Motor neuron (in vitro differentiated cells): ENCODE measurements around the gene NDUFV3. TPM values are rescaled to one million over a fixed set of nuclear protein-coding genes. Genes with fewer than 3 reads are reported as not detected.
A peak's percentile ranks its signal among the peaks of the same experiment; 100 is the strongest.

Source experiments
- ATAC-seq, 8 experiments: fragments of 200-7000 bp; cut with Tn5 transposase; replicated peaks in 6 of 8; 2 replicates each; pipeline ENCODE4 v1.8.0; 2021; ENCODE audit warnings: mild to moderate bottlenecking in 8 of 8, moderate library complexity in 8 of 8
- H3K27ac ChIP-seq, 2 donors: fragments of 250-450 bp; sonication (Bioruptor Pico); 2 replicates each; pipeline ENCODE4 v1.9.0; 2021; ENCODE audit warnings: antibody characterized with exemption in 2 of 2, mild to moderate bottlenecking in 2 of 2, moderate library complexity in 1 of 2
- H3K4me1 ChIP-seq, 2 donors: fragments of 250-450 bp; sonication (Bioruptor Pico); replicated peaks in 1 of 2; 2 replicates each; pipeline ENCODE4 v1.6.1; 2021; ENCODE audit warnings: antibody characterized with exemption in 2 of 2, mild to moderate bottlenecking in 2 of 2, moderate library complexity in 1 of 2
- H3K4me3 ChIP-seq, 5 donors: fragments of 250-450 bp; sonication (Bioruptor Pico); 2 replicates each; pipeline ENCODE4 v1.9.0; 2021; ENCODE audit warnings: antibody characterized with exemption in 5 of 5, mild to moderate bottlenecking in 5 of 5, moderate library complexity in 4 of 5
- WGBS, 10 experiments: fragments of 450-650 bp; shearing (Covaris generic); methylation state at CpG; one replicate each; pipeline ENCODE4 v1.0.0; 2022; 5-methylcytosine and 5-hydroxymethylcytosine counted together
- in situ Hi-C, 9 experiments: fragments of 400-800 bp; cut with MboI; loops; one replicate each; pipeline ENCODE4 v1.15.0; 2021; ENCODE audit warnings: low sequenced_read_pairs in 9 of 9, low pct_unique_long_range_greater_than_20kb in 2 of 9; ENCODE audit not compliant: unreplicated experiment in 9 of 9
- total RNA-seq, 8 experiments: library from RNA; unstranded; fragments of 300-600 nt; gene quantifications; 2 replicates each; pipeline versions ENCODE4 v1.2.3 to v1.2.4, GENCODE V29; 2022

The NDUFV3 gene
- total RNA-seq, 8 experiments from 2014 or later: 24.5 to 75.1 (median 34.8) TPM

- in situ Hi-C loops: no loop called here
- H3K27ac ChIP-seq: no peak overlapping the region
- no peak overlapping the region for H3K4me3 ChIP-seq
- 70 to 96% (median 80%) methylated on average over 1 to 7 of the region's 21 CpGs; no CpG with 5 or more reads in 6 of the 10 experiments for WGBS, 10 experiments
- H3K4me1 ChIP-seq: no peaks in the 10 kb centered on the region
- peak in 3 of 8 experiments; percentile 37 to 59 (median 40) for ATAC-seq
These were observed 42.2 kb upstream of the NDUFV3 start for GRCh38 chr21:42850866-42851391.

DNA sequence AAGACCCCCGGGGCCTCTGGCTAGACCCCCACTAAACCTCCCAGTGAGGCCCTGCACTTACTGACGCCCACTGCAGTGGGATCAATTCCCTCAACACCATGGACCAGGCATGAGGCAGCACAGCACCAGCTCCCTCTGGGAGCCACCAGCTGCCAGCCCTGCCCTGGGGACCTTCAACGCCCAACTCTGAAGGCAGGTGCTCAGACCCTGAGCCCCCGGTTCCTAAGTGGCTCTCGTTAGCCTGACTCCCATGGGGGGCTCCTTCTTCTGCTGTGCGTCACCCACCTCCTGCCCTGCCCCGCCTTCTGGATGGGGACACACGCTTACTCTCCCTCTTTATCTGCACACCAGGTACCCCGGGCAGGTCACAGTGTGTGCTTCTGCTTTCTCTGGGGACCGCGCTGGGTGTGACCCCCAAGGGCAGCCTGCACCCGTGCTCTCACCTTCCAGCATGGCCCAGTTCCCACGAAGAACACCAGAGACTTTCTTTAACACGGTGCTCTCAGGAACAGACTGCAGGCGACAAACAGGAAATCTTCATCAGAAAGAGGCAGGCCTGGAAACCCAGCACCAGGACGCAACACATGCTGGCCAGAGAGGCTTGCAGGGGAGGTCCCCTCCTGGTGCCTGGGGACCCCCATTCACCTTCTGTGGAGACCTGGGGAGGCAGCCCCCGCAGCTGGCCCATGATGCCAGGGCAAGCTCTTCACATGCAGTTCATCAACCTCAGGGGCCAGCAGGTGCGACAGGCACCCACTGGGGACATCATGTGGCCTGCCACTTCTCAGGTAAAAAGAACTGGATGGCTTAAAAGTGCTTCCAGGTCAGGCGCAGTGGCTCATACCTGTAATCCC, 41.1 kb upstream of the NDUFV3 start:
- Histone ChIP-seq H3K27ac (no peak overlapping the region), H3K4me3 (no peak overlapping the region), H3K4me1 (no peaks in the 10 kb centered on the region)
- WGBS, 10 experiments: 99 to 100% (median 100%) methylated on average over 1 to 11 of the region's 19 CpGs; no CpG with 5 or more reads in 5 of the 10 experiments
- in situ Hi-C loops: no loop called here
- no peak for ATAC-seq

- WGBS, 10 experiments: 60 to 100% (median 86%) methylated on average over 1 of the region's 20 CpGs; no CpG with 5 or more reads in 7 of the 10 experiments
- in situ Hi-C loops: no loop called here
- Histone ChIP-seq H3K27ac (no peak overlapping the region), H3K4me1 (no peaks in the 10 kb centered on the region), H3K4me3 (no peak overlapping the region)
- ATAC-seq: no peak
These were observed 40.1 kb upstream of the NDUFV3 start for GRCh38 chr21:42852925-42853570.

GRCh38 chr21:42853621-42854020, 39.5 kb upstream of the NDUFV3 start:
- in situ Hi-C loops: no loop called here
- WGBS, 10 experiments: 88 to 100% (median 97%) methylated on average over 2 to 16 of the region's 20 CpGs; no CpG with 5 or more reads in 4 of the 10 experiments
- H3K4me1 ChIP-seq: no peaks in the 10 kb centered on the region
- no peak overlapping the region for H3K4me3 ChIP-seq
- ATAC-seq: no peak
- H3K27ac ChIP-seq: no peak overlapping the region

DNA sequence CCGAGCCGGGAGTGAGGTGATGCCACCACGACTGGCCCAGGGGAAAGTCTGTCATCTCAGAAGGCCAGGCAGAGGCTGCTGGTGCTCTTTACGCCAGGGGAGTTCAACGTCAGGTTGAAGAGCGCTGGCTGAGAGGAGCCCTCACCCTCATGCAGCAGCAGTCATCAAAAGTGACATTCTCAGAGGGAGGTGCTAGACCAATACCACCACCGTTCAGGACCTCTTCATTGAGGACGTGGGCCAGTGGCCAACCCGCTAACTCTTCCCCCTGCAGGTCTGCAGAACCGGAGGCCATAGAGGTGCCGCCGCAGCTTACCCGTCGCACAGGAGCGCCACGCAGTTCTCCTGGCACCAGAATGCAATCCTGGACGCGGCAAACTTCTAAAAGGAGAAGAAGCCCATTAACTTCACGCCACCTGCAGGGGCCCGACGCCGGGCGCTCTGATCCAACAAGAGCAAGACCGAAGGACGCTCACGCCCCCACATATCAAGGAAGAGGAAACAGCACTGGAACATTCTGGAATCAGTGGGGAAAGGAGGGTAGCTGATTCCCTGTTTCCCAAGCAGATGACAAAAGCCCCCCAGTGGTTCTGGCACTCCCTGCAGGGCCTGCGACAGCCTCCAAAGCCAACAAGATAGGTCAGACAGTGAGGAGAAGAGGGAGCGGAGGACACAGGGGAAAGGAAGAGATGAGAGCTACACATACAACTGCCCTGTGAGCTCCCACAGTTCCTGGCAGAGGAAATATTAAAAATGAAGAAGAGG, 38.7 kb upstream of the NDUFV3 start:
- Histone ChIP-seq H3K4me1 (no peaks in the 10 kb centered on the region), H3K27ac (no peak overlapping the region), H3K4me3 (no peak overlapping the region)
- WGBS, 10 experiments: 86 to 100% (median 100%) methylated on average over 1 to 10 of the region's 28 CpGs; no CpG with 5 or more reads in 3 of the 10 experiments
- in situ Hi-C loops: no loop called here
- no peak for ATAC-seq

DNA sequence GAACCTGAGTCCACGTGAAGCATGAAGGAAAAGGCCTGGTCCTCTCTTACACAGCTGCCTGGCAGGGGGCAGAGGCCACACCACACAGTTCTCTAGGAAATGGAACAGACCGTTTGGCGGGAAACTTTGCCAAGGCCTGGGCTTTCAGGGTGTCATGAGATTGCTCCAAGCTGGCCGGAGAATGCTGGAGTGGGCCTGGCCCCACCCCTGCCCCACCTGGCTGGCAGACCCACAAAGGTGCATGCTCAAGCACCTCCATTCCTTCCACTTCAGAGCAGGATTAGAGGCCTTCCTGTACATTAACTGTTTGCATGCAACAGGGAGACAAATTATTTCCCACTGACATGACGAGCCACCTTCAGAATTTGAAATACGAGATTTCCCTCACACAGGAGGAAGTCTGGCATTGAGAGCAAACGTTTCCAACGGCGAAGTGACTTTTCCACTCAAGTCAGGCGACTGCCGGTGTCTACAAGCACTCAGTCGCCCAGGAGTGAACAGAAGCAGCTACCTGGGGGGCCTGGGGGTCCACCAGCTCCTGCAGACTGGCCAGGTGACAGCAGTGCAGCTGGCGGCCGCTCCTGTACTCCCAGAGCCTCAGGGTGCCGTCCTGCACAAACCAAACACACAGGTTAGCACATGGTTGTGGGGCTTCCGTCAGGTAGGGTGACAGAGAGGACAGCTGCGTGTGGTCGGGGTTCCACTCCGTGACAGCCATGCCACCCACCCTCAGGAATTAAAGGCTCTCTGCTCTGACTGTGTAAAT, 37.8 kb upstream of the NDUFV3 start:
- H3K27ac ChIP-seq: no peak overlapping the region
- in situ Hi-C loops: no loop called here
- WGBS, 10 experiments: 49 to 100% (median 89%) methylated on average over 1 to 14 of the region's 19 CpGs; no CpG with 5 or more reads in 3 of the 10 experiments
- no peak overlapping the region for H3K4me3 ChIP-seq
- no peak for ATAC-seq
- H3K4me1 ChIP-seq: no peaks in the 10 kb centered on the region

GRCh38 chr21:42855937-42856335, 37.2 kb upstream of the NDUFV3 start:
- 73 to 93% (median 81%) methylated on average over 4 to 7 of the region's 18 CpGs; no CpG with 5 or more reads in 5 of the 10 experiments for WGBS, 10 experiments
- no peak overlapping the region for H3K27ac ChIP-seq
- ATAC-seq: no peak
- no peaks in the 10 kb centered on the region for H3K4me1 ChIP-seq
- no peak overlapping the region for H3K4me3 ChIP-seq
- in situ Hi-C loops: no loop called here

GRCh38 chr21:42857216-42857615, 35.9 kb upstream of the NDUFV3 start:
- WGBS, 10 experiments: 93 to 100% (median 97%) methylated on average over 1 to 10 of the region's 11 CpGs; no CpG with 5 or more reads in 2 of the 10 experiments
- Histone ChIP-seq H3K27ac (no peak overlapping the region), H3K4me1 (no peaks in the 10 kb centered on the region), H3K4me3 (no peak overlapping the region)
- no peak for ATAC-seq
- in situ Hi-C loops: no loop called here

DNA sequence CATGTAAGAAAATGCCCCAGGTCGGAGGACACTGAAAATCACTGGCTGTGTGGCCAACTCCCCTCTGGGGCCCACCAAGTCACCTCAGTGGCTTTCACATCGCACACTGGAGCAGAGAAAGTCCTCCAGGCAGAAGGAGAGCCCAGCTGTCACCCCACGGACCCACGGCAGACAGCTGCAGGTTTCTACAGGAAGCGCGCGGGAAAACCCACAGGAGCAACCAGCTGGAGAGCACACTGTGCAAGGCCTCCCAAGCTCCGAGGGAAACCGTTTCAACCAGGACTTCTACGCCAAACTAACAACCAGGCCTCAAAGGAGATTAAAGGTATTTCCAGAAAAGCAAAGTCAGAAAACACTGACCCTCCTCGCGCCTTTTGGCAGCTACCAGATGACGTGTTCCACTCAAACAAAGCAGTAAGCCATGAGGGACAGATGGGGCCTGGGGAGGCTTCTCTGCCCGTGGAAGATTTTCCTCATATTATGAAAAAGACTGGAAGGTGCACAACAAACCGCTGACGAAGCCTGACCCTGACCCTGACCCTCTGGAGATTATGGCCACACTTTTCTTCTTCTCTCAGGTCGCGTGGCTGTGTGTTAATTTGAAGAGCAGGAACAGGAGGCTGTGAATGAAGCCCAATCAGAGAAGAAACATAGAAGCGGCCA, 34.8 kb upstream of the NDUFV3 start:
- H3K4me1 ChIP-seq: no peaks in the 10 kb centered on the region
- peak overlapping the region in 1 of 2 donors; percentile 37 for H3K27ac ChIP-seq
- H3K4me3 ChIP-seq: no peak overlapping the region
- 87 to 100% (median 88%) methylated on average over 1 to 10 of the region's 19 CpGs; no CpG with 5 or more reads in 2 of the 10 experiments for WGBS, 10 experiments
- no peak for ATAC-seq
- in situ Hi-C loops: no loop called here

DNA sequence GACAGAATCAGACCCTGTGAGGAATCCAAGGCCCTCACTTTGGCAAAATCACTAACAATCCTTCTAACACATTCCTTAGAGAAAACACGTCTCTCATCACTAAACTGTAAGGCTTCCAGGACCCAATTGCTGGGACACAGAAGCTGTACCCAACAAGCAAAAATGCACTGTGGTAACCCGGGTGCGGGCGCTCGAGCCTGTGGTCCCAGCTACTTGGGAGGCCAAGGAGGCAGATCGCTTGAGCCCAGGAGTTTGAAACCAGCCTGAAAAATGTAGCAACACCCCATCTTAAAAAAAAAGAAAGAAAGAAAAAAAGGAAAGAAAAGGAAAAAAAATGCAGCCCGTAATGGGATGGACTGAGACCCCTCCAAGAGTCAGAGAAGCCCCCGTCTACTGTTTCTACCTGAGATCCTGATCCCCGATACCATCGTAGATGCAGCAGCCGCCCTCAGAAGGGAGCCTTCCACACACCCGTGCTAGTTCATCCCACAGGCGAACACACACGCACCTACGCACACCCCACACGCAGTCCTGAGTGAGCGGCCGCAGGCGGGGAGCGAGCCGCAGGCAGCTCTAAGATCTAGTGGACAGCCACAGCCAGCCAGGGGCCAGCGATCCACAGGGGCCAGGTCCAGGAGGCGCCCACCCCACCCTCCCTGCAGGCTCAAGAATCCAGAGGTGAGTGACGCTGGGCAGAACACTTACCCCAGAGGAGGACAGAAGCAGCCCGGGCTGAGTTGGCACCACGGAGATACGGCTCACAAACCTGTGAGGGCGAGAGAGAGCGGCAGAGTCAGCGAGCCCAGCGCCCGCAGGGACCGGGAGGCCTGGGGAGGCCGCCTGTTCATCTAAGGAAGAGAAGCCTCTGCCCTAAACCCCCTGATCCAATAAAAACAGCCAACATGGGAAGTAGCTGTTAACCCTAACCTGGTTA, 33.9 kb upstream of the NDUFV3 start:
- Histone ChIP-seq H3K27ac (peak overlapping the region in 1 of 2 donors; percentile 25), H3K4me1 (no peaks in the 10 kb centered on the region), H3K4me3 (no peak overlapping the region)
- ATAC-seq: no peak
- in situ Hi-C loops: no loop called here
- WGBS, 10 experiments: 0 to 100% (median 87%) methylated on average over 1 to 15 of the region's 34 CpGs; no CpG with 5 or more reads in 2 of the 10 experiments

- in situ Hi-C loops: no loop called here
- WGBS, 10 experiments: 92 to 100% methylated on average over 1 to 2 of the region's 6 CpGs; no CpG with 5 or more reads in 8 of the 10 experiments
- Histone ChIP-seq H3K27ac (peak overlapping the region in 1 of 2 donors; percentile 25), H3K4me1 (no peaks in the 10 kb centered on the region), H3K4me3 (no peak overlapping the region)
- no peak for ATAC-seq
These were observed 33.2 kb upstream of the NDUFV3 start for GRCh38 chr21:42859891-42860230.
